PC-9 (cell line): ENCODE measurements around the gene IER5L. TPM values are rescaled to one million over a fixed set of nuclear protein-coding genes. Genes with fewer than 3 reads are reported as not detected.

Experiments
- BruUV-seq: library from RNA; stranded (reverse); fragments of 400-500 nt; replicated peaks from 2 replicates; lab custom pipeline; 2021; lab: Mats Ljungman, UMichigan
- CTCF ChIA-PET: fragments of 300-600 bp; sonication (Branson Sonifier 250); formaldehyde crosslinking; loops from one replicate; lab custom pipeline; 2022; ENCODE audit warnings: antibody characterized with exemption; lab: Charles Lee
- POLR2A ChIA-PET: fragments of 300-600 bp; sonication (Branson Sonifier 250); formaldehyde crosslinking; loops from one replicate; lab custom pipeline; 2022; ENCODE audit warnings: antibody characterized with exemption; ENCODE audit not compliant: unreplicated experiment; lab: Charles Lee
- DNase-seq, 2 experiments: peaks; one replicate each; pipeline versions ENCODE4 v3.0.0 to v3.0.0-alpha.2; 2015 to 2022; ENCODE audit warnings: mixed read lengths in 1 of 2
- H2AFZ ChIP-seq: fragments of 200-600 bp; sonication (generic); 2 replicates; pipeline ENCODE4 v1.8.1; 2017; ENCODE audit warnings: antibody characterized with exemption
- H3F3A ChIP-seq: fragments of 200-600 bp; sonication (generic); 2 replicates; pipeline ENCODE4 v1.8.1; 2017; ENCODE audit warnings: antibody characterized with exemption, mild to moderate bottlenecking, low read depth; ENCODE audit not compliant: insufficient read depth
- H3K27ac ChIP-seq: fragments of 200-600 bp; sonication (generic); 2 replicates; pipeline ENCODE4 v1.6.1; 2016; ENCODE audit warnings: mixed run types
- H3K27me3 ChIP-seq: fragments of 200-600 bp; sonication (generic); 2 replicates; pipeline ENCODE4 v1.6.1; 2016; ENCODE audit warnings: low read depth, mixed run types; ENCODE audit not compliant: insufficient read depth
- H3K36me3 ChIP-seq: fragments of 200-600 bp; sonication (generic); 2 replicates; pipeline ENCODE4 v1.6.1; 2016; ENCODE audit warnings: low read depth, mixed run types
- H3K4me1 ChIP-seq: fragments of 200-600 bp; sonication (generic); replicated peaks from 2 replicates; pipeline ENCODE4 v1.6.1; 2016; ENCODE audit warnings: mixed run types; ENCODE audit not compliant: insufficient read depth
- H3K4me2 ChIP-seq: fragments of 200-600 bp; sonication (generic); 2 replicates; pipeline ENCODE4 v1.6.1; 2017; ENCODE audit warnings: mixed run types
- H3K4me3 ChIP-seq: fragments of 200-600 bp; sonication (generic); 2 replicates; pipeline ENCODE4 v1.6.1; 2016; ENCODE audit warnings: mixed run types
- H3K79me2 ChIP-seq: fragments of 200-600 bp; sonication (generic); 2 replicates; pipeline ENCODE4 v1.6.1; 2017; ENCODE audit warnings: low read depth, mixed run types
- H3K9me2 ChIP-seq: fragments of 200-600 bp; sonication (generic); 2 replicates; pipeline ENCODE4 v1.8.1; 2017; ENCODE audit warnings: mild to moderate bottlenecking; ENCODE audit not compliant: insufficient read depth
- H3K9me3 ChIP-seq: fragments of 200-600 bp; sonication (generic); 2 replicates; pipeline ENCODE4 v1.8.1; 2016; ENCODE audit warnings: low read depth; ENCODE audit not compliant: insufficient read depth
- H4K20me1 ChIP-seq: fragments of 200-600 bp; sonication (generic); 2 replicates; pipeline ENCODE4 v1.8.1; 2017; ENCODE audit not compliant: insufficient read depth
- EZH2 ChIP-seq: fragments of 200-600 bp; sonication (generic); IDR thresholded peaks from 2 replicates; pipeline ENCODE4 v1.8.0; 2017; ENCODE audit warnings: antibody characterized with exemption, low read depth
- intact Hi-C: fragments of 100-400 bp; cut with micrococcal nuclease; formaldehyde crosslinking; loops from one replicate; pipeline ENCODE4 v1.10.0; 2022; ENCODE audit not compliant: unreplicated experiment
- total RNA-seq: library from RNA; stranded (reverse); gene quantifications from 2 replicates; pipeline ENCODE4 v1.2.3, GENCODE V29; 2021
- TF ChIP-seq, protein P1 (sequence below): fragments of 200-600 bp; sonication (generic); conservative IDR thresholded peaks from 2 replicates; pipeline ENCODE4 v1.6.1; 2017; ENCODE audit warnings: mixed run types, antibody characterized with exemption, mild to moderate bottlenecking, moderate library complexity

IER5L gene
- total RNA-seq, 1 experiment from 2014 or later, result 37.3 TPM

DNA sequence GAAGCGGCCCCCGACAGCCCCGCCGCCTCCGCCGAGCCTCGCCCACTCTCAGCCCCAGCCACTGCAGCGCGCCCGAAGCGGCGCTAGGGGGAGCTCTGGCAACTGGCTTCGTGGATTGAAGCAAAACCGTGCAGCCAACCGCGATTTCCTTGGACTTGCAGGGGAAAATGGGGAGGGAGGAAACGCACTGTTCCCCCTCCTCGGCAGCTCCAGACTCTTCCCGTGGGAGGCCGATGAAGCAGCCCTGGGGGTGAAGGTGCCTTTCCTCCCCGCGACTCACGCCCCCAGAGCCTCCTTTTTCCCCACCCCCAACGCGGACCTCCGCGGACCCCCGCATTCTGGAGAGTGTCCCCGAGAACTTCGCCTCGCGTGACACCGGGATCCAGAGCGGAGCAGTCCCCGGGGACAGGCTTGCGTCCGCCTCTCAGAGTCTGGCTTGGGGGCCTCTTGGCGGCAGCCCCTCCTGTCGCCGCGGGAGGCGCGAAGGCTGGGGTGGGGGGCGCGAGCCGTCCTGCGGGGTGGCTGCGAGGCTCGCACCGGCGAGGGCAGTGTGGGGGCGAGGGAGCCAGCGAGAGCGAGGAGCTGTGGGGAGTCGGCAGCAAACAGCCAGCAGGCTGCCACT is 3.8 kb downstream of the IER5L start:
- TF ChIP-seq, protein P1, sequence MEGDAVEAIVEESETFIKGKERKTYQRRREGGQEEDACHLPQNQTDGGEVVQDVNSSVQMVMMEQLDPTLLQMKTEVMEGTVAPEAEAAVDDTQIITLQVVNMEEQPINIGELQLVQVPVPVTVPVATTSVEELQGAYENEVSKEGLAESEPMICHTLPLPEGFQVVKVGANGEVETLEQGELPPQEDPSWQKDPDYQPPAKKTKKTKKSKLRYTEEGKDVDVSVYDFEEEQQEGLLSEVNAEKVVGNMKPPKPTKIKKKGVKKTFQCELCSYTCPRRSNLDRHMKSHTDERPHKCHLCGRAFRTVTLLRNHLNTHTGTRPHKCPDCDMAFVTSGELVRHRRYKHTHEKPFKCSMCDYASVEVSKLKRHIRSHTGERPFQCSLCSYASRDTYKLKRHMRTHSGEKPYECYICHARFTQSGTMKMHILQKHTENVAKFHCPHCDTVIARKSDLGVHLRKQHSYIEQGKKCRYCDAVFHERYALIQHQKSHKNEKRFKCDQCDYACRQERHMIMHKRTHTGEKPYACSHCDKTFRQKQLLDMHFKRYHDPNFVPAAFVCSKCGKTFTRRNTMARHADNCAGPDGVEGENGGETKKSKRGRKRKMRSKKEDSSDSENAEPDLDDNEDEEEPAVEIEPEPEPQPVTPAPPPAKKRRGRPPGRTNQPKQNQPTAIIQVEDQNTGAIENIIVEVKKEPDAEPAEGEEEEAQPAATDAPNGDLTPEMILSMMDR, result peak; percentile 92
- no peak for TF ChIP-seq EZH2
- peak; percentile 65 to 90 for DNase-seq
- peak overlapping the region; percentile 95 for H3K4me3 ChIP-seq
- H3K9me2 ChIP-seq, result no peaks in the 10 kb centered on the region
- no peaks in the 10 kb centered on the region for H4K20me1 ChIP-seq
- H3K4me1 ChIP-seq, result peaks cover 26% of the 10 kb centered on the region
- H3F3A ChIP-seq, result peaks cover 19% of the 10 kb centered on the region
- H3K4me2 ChIP-seq, result peak overlapping the region; percentile 95
- H3K27ac ChIP-seq, result peak overlapping the region; percentile 88
- H3K27me3 ChIP-seq, result no peaks in the 10 kb centered on the region
- peak overlapping the region; percentile 74 for H2AFZ ChIP-seq
- H3K36me3 ChIP-seq, result no peaks in the 10 kb centered on the region
- peaks cover 16% of the 10 kb centered on the region for H3K79me2 ChIP-seq
- intact Hi-C loops, result loop anchor here (1.0 to 2.0 kb wide), 4 partner anchors 34 to 436 kb away; no protein-coding TSS in a partner anchor
- BruUV-seq, result no TSS peak
- no peaks in the 10 kb centered on the region for H3K9me3 ChIP-seq
- POLR2A ChIA-PET, result interaction anchor here (0.6 to 2.1 kb wide), 8 partner anchors 34 to 626 kb away, joined by 3 to 14 read pairs (median 4); no protein-coding TSS in a partner anchor
- CTCF ChIA-PET, result interaction anchor here (0.6 to 4.1 kb wide), 15 partner anchors 19 to 860 kb away, joined by 3 to 36 read pairs (median 4); partner anchors contain the start of gene ENDOG

DNA sequence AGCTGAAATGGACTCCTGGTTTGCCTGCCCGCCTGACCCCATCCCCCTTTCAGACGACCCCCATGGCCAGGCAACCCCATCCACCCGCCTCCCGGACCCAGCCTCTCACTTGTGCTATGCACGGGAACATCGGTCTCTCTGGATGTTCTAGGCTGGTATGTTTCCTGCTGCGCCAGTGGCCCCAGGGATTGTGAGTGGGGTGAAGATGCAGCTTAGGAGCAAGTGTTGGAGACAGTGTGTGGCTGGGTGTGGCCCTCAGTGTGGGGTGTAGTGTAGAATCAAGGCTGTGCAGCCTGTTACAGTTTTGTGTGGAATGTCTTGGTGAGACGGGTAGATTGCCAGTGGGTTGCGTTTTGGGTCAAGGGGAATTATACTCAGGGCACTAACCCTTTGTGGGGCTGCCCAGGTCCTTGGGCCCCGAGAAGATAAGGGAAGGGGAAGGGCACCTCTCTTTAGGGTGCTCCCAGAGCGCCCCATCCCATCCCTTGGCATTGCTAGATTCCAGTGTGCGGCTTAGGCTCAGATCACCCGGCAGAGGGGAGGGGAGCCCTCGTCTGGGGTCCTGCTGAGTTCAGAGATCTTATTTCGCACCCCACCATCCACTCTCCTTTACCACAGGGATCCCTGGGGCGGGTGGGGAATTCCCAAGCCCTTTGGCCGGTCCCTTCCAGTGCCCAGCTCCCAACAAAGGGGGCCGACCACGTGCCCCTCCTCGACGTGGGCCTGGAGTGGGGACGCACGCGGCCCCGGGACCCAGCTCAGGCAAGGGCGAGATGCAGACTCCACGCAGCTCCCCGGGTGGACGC is 4.6 kb downstream of the IER5L start:
- intact Hi-C loops, result loop anchor here (1.0 to 2.0 kb wide), 4 partner anchors 33 to 437 kb away; no protein-coding TSS in a partner anchor
- peaks cover 26% of the 10 kb centered on the region for H3F3A ChIP-seq
- no peak for DNase-seq
- POLR2A ChIA-PET, result interaction anchor here (0.6 to 2.1 kb wide), 5 partner anchors 33 to 440 kb away, joined by 3 to 20 read pairs (median 4); no protein-coding TSS in a partner anchor
- CTCF ChIA-PET, result interaction anchor here (0.6 to 4.1 kb wide), 11 partner anchors 18 to 378 kb away, joined by 3 to 36 read pairs (median 4); no protein-coding TSS in a partner anchor
- H2AFZ ChIP-seq, result peak overlapping the region; percentile 64; the same call in 1 of the 2 replicates
- peak overlapping the region; percentile 88; the same call in 1 of the 2 replicates for H3K27ac ChIP-seq
- no peaks in the 10 kb centered on the region for H4K20me1 ChIP-seq
- no peaks in the 10 kb centered on the region for H3K9me3 ChIP-seq
- H3K36me3 ChIP-seq, result no peaks in the 10 kb centered on the region
- H3K4me1 ChIP-seq, result peaks cover 26% of the 10 kb centered on the region
- peak overlapping the region; percentile 95 for H3K4me2 ChIP-seq
- TF ChIP-seq EZH2, result no peak
- TF ChIP-seq, protein P1, result no peak
- BruUV-seq, result no TSS peak
- no peaks in the 10 kb centered on the region for H3K27me3 ChIP-seq
- peak overlapping the region; percentile 95 for H3K4me3 ChIP-seq
- no peaks in the 10 kb centered on the region for H3K9me2 ChIP-seq
- H3K79me2 ChIP-seq, result peaks cover 21% of the 10 kb centered on the region

DNA sequence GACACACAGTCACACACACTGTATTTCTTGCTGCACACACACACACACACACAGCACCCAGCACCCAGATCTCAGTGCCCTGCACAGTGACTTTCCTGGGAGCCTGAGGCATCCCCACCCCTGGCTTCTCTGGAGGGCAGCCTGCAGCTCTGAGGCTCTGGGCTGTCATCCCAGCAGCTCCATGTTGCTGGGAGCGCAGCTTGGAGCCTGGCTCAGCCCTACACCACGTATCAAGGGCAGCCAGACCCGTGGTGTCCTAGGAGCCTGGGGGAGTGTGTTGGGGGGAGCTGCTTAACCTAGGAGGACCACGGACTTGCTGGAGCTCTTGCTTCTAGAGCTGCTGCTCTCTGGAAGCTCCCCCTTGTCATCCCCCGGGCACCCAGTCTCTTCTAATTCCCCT is 5.2 kb downstream of the IER5L start:
- H3K9me2 ChIP-seq, result no peaks in the 10 kb centered on the region
- intact Hi-C loops, result no loop called here

More for the DNA sequence above, 5.2 kb downstream of the IER5L start:
- peaks cover 31% of the 10 kb centered on the region for H3F3A ChIP-seq
- H3K27ac ChIP-seq, result no peak overlapping the region
- peaks cover 19% of the 10 kb centered on the region for H3K79me2 ChIP-seq
- no peaks in the 10 kb centered on the region for H4K20me1 ChIP-seq
- CTCF ChIA-PET, result interaction anchor here (0.5 to 4.1 kb wide), 5 partner anchors 30 to 317 kb away, joined by 3 to 36 read pairs (median 4); no protein-coding TSS in a partner anchor
- POLR2A ChIA-PET, result interaction anchor here (0.5 to 2.1 kb wide), 6 partner anchors 32 to 441 kb away, joined by 3 to 20 read pairs (median 4); no protein-coding TSS in a partner anchor
- no peak overlapping the region for H2AFZ ChIP-seq
- H3K4me1 ChIP-seq, result peaks cover 33% of the 10 kb centered on the region
- H3K27me3 ChIP-seq, result no peaks in the 10 kb centered on the region
- DNase-seq, result no peak
- H3K9me3 ChIP-seq, result no peaks in the 10 kb centered on the region
- no peak for TF ChIP-seq EZH2
- TF ChIP-seq, protein P1, result no peak
- H3K4me3 ChIP-seq, result no peak overlapping the region
- H3K36me3 ChIP-seq, result no peaks in the 10 kb centered on the region
- no peak overlapping the region for H3K4me2 ChIP-seq
- no TSS peak for BruUV-seq
